HG02870 (cell line): Measurements from ENCODE around the gene KPNA1.
A peak's percentile ranks its signal among the peaks of the same experiment; 100 is the strongest.
"Not testable (repeated sequence)": the region's sequence is repeated elsewhere in the genome, so short reads cannot be mapped to it uniquely, and the experiment has no call there.

Source experiments
- ATAC-seq: cut with Tn5 transposase; IDR thresholded peaks from one replicate; pipeline ENCODE4 v1.9.1; 2021; ENCODE audit warnings: mild to moderate bottlenecking, moderate library complexity; ENCODE audit not compliant: unreplicated experiment

KPNA1 gene

DNA sequence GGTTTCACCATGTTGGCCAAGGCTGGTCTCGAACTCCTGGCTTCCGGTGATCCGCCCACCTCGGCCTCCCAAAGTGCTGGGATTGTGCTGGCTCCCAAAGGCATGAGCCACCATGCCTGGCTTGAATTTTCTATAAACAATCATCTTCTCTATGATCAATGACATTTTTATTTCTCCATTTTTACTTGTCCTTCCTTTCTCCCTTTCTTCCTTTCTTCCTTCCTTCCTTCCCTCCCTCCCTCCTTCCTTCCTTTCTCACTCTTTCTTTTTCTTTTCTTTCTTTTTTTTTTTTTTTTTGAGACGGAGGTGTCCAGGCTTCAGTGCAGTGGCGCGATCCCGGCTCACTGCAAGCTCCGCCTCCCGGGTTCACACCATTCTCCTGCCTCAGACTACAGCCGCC is 8.6 kb upstream of the KPNA1 start:
- no peak for ATAC-seq

DNA sequence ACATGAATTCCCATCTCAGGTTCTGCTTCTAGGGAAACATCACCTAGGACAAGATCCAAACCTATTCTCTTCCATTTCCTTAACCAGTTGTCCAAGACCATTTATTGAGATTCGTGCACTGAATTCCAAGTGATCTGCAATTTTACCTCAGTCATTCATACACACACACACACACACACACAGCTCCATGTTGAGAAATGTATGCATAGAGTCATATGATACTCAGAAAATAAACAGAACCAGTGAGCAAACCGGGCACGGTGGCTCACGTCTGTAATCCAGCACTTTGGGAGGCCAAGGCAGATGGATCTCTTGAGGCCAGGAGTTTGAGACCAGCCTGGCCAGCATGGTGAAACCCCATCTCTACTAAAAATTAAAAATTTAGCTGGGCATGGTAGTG is 6.1 kb upstream of the KPNA1 start:
- no peak for ATAC-seq

DNA sequence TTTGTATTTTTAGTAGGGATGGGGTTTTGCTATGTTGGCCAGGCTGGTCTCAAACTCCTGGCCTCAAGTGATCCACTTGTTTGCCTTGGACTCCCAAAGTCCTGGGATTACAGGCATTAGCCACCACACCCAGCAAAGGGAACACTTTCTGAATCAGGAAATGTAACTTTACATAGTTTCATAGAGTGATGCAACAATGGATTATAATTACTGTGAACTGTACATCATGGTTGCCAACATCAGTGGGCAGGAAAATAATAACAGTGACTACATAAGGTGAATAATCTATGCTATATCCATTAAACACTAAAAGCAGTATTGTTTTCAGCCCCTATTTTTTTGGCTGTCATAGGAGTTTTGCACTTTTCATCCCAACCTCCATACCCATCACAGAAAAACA is 5.0 kb upstream of the KPNA1 start:
- no peak for ATAC-seq

DNA sequence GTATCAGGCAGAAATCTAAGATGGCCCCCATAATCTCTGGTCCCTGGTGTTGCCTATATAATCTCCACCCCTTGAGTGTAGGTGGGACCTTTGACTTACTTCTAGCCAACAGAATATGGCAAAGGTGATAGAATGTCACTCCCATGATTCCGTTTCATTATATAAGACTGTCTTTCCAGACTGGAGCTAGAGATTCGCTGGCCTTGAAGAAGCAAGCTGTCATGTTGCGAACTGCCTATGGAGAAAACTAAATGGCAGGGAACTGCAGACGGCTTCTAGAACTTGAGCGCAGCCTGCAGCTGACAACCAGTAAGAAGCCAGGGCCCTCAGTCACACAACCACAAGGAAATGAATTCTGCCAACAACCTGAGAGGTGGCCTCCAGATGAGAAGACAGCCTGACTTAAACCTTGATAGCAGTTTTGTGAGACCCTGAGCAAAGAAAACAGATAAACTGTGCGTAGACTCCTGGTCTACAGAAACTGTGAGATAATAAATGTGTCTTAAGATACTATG is 2.2 kb upstream of the KPNA1 start:
- ATAC-seq, result no peak

DNA sequence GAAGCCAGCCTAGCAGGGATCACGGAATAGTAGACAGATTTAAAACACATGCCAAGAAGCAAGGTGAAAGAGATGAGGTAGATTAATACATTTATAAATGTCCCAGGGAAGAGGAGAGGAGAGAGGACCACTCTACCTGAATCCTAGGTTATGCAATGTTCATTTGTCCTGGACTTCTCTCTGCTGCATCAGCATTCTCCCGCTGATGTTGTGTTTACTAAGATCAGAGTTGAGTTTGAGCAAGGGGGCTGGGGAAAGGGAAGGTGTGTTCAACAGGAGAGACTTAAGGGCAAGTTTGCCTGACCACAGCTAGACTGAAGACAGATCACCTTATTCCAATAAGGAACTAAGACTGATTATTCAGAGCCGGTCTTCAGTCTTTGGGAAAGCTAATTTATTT is 1.1 kb upstream of the KPNA1 start:
- no peak for ATAC-seq

DNA sequence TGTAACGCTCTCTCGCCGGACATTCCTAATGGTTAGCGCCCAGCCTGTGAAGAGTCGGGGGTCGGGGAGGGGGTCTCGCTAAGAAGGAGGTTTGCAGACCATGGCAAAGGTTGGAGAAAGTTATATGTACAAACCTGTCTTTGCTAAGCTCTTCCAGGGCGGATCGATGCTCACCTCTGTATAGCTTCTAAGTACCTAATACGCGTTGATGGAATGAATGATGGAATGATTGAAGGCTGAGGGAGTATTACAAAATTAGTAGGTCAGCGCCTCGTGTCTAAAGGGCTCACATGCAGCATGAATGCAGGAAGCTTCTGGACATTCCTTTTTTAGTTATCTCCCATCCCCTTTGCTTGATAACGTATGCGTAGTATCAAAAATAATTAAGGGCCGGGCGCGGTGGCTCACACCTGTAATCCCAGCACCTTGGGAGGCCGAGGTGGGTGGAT is 305 bp upstream of the KPNA1 start:
- no peak for ATAC-seq

DNA sequence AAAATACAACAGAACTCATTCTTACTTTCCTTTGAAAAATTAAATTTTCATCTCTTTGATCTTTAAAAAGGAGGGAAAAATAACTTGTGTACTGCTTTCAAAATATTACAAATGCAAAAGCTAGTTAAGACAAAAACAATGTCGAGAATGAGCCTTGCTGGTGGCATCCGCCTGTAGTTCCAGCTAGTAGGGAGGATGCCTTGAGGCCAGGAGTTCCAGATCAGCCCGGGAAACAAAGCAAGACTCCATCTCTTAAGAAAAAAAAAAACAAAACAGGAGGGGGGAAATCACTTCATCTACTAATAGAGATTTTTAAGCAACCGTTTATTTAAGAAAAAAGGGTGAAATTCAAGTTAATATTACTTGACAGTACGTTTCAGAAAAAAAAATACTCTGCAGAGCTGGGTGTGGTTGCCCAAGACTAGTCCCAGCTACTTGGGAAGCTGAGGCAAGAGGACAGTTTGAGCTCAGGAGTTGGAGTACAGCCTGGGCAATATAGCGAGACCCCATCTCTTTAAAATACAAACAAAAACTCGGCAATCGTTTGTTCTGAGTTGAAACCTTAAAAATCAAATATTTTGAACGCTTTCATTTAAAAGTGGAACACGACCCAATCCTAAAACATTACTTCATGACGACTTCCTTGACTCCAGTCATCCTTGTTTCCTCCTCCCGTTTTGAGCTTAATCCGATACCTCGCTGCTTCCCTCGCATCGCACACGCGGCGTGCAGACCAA is 1.2 kb downstream of the KPNA1 start:
- no peak for ATAC-seq

DNA sequence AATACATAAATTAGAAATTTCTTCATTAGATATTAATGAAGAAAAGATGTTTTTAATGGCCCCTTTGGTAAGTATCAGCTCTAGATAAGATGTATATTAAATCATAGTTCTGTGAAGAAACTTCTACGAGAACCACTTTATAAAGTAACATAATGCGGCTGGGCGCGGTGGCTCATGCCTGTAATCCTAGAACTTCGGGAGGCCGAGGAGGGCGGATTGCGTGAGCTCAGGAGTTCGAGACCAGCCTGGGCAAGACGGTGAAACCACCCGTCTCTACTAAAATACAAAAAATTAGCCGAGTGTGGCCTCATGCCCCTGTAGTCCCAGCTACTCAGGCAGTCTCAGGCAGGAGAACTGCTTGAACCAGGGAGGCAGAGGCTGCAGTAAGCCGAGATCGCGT is 2.5 kb downstream of the KPNA1 start:
- no peak for ATAC-seq

DNA sequence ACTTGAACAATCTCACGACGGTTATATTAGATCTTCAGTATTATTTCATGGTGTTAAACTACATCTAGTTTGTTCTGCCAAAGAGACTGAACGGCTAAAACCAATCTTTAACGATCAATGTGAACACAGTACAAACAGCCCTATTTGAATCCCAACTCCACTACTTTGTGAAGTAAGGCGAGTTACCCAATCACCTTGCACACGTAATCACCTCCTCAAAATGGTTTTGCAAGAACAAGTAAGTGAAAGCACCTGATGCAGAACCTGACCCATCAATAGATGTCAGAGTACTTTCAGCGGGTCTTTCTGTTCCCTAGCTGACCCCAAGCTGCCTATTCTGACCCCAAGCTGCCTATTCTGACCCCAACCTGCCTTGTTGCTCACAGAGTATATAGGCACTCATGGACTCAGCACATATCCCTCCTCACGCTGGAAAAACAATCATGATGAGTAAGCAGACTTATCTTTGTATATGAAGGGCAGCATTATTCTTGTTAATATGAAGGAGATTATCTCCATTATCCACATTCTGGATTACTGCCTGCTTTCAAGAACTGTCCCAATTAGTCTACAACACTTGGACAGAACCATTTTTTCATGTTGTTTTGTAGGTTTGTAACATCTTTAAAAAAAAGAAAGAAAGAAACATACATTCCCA is 3.7 kb downstream of the KPNA1 start:
- no peak for ATAC-seq

DNA sequence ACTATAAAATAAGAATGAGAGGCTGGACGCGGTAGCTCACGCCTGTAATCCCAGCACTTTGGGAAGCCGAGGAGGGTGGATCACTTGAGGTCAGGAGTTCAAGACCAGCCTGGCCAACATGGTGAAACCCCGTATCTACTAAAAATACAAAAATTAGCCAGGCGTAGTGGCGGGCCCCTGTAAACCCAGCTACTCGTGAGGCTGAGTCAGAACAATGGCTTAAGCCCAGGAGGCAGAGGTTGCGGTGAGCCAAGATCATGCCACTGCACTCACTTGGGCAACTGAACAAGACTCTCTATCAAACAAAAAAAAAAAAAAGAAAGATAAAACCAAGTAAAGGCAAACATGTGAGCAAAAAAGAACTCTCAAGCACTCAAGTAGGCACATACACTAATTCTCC is 5.8 kb downstream of the KPNA1 start:
- ATAC-seq, result not testable (repeated sequence)

DNA sequence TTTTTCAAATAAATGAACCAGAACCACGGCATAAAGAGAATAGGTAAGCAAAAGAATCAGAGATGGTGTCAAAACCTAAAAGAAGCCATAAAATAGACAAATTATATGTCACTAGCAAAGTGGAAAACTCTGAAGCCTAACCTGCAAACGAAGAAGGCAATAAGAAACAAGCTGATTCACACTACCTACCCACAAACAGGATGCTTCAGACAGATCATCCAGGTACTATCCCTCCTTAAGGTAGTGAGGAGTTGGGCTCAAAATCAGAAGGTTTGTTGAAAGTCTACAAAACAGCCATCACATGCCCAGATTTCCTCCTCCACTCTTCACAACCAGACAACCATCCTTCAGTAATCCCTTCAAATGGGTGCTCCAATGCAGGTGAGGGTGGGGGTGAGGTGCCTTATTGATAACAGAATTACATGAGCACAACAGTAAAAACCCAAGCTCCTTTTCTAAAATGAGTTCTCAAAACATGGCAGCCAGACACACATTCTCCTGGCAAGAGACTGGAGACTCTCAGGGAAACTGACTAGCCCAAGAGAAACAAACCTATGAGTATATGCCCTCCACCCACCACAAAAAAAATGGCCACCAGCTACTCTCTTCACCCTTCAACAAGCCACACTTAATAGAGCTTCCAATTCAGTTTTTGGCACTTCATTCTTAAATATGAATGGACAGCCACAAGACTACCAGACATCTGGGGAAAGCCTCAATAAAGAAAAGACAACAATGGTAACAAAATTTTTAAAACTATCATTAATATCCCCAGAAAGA is 6.4 kb downstream of the KPNA1 start:
- ATAC-seq, result no peak

DNA sequence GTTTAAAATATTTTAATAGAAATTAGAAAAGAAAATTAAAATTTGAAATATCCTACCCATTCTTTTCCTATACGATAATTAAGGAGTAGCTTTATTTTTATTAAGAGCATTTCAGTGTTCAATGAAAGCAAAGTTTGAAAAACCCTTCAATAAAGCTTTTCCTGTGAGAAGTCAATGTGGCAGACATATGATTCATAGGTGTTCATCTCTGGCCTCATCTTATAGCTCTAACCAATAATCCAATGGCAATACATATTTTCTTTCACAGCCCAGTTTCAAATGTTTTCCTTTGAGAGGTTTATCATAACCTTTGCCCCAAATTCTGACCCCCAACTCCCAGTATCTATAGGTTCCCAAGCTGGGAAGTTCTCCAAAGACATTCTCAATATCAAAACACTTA is 8.3 kb downstream of the KPNA1 start:
- no peak for ATAC-seq

DNA sequence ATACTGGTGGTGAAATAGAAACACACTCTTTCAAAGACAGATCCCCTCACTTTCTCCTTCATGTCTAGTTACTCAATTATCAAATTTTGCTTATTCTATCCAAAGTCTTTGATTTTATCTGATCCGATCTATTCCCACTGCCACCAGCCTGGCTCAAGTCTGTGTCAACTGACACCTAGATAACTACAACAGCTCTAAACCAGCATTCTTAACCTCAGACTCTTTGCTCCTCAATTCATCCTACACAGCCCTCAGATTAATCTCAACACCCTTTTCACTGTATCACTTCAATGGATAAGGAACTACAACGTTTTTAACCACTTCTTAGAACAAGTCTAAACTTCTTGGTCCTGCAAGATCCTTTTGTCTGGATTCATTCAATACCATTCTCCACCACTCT is 9.1 kb downstream of the KPNA1 start:
- ATAC-seq, result no peak

DNA sequence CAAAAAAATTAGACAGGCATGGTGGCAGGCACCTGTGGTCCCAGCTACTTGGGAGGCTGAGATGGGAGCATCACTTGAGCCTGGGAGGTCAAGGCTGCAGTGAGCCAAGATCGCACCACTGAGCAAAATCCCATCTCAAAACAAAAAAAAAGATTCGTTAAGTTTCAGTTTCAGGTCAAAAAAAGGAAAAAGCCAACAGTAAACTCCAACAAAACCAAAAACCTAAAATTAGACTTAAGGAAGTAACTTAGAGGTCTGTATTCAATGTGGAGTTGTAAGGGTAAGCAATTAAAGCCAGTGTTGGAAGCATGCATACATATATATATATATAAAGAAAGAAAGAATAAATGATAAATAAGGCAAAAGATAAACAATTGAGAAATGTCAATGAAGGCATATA is 11.8 kb downstream of the KPNA1 start:
- no peak for ATAC-seq

DNA sequence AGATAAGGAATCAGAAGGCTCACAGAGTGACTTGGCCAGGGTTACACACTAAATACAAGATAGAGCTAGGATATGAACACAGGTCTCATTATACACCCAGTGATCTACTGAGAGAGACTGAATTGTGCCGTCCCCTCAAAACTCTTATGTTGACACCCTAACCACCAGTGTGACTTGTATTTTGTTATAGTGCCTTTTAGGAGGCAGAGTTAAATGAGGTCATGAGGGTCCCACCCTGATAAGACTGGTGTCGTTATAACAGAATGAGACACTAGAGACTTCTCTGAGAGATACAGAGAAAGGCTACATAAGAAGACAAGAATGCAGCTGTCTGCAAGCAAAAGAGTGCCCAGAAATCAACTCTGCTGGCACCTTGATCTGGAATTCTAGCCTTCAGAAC is 12.6 kb downstream of the KPNA1 start:
- ATAC-seq, result no peak

DNA sequence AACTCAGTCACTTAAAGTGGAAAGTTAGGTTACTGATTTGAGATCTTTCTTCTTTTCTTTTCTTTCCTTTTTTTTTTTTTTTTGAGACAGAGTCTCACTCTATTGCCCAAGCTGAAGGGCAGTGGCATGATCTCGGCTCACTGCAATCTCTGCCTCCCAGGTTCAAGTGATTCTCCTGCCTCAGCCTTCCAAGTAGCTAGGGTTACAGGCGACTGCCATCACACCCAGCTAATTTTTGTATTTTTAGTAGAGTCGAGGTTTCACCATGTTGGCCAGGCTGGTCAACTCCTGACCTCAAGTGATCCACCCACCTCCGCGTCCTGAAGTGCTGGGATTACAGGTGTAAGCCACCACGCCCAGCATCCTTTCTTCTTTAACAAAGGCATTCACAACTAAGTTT is 13.8 kb downstream of the KPNA1 start:
- not testable (repeated sequence) for ATAC-seq

DNA sequence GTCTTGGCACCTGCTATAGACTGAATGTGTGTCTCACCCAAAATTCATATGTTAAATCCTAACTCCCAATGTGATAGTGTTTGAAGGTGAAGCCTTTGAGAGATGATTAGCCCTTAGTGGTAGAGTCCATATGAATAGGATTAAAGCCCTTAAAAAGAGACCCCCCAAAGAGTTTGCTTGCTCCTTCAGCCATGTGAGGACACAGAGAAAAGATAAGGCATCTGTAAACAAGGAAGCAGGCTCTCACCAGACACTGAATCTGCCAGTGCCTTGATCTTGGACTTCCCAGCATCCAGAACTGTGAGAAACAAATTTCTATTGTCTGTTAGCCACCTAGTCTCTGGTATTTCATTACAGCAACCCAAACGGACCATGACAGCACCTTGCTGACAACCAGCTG is 16.6 kb downstream of the KPNA1 start:
- no peak for ATAC-seq

DNA sequence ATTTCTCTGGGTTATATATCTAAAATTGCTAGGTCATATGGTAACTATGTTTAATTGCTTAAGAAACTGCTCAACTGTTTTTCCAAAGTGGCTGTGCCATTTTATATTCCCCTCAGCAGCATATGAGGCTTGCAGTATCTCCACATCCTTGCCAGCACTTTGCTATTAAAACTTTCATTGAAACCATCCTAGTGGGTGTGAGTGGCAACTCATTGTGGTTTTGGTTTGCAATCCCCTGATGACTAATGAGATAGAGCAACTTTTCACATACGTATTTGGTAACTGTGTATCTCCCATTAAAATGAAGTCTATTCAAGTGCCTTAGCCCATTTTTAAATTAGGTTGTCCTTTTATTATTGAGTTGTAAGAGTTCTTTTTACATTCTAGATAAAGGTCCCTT is 17.3 kb downstream of the KPNA1 start:
- ATAC-seq, result peak; percentile 80

DNA sequence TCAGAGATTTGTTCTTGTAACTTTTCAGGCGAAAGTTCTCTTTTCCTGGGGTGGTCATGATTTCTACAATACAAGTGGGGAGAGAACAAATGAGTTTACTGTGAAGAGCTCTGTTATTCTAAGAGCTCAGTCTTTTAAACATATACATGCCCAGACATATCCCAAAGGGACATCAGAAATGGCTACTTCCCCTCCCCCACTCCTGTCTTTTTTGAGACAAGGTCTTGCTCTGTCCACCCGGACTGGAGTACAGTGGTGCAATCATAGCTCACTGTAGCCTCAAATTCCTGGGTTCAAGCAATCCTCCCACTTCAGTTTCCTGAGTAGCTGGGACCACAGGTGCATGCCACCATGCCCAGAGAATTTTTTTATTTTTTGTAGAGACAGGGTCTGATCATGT is 18.2 kb downstream of the KPNA1 start:
- no peak for ATAC-seq

DNA sequence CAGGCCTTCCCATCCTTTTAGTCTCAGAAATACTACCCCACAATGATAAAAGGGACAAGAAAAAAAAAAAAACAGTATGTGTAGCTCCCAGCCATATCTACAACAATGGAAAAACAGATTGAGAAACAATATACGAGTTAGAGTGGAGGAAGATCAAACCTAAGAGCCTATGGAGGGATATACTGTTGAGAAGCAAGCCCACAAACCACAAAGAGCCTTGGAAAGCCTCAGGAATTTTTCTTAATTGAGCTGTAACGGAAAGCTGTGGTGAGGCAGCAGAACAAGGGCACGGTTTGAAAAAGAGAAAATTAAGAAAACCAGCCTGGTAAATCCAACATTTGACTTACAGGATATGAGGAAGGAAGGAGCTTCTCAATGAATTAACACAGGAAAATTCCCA is 21.4 kb downstream of the KPNA1 start:
- ATAC-seq, result no peak

DNA sequence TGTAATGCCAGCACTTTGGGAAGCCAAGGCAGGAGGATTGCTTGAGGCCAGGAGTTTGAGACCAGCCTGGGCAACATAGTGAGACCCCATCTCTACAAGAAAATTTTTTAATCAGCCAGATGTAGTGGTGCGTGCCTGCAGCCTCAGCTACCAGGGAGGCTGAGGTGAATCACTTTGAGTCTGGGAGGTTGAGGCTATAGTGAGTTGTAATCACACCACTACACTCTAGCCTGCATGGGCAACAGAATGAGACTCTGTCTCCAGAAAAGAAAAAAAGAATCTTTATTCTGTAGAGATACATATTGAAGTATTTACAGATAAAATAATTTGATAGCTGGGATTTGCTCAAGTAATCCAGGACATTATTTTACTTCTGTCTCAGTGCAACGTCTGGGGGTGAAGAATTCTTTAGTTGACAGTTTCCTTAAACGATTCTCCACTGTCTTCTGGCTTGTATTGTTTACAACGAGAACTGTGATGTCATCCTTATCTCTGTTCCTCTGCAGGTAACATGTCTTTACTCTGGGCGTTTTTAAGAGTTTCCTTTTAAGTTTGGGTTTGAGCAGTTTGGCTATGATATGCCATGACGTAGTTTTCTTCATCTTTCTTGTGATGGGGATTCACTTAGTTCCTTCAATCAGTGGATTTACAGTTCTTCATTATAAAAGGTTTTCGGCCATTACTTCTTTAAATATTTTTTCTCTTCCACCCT is 26.3 kb downstream of the KPNA1 start:
- no peak for ATAC-seq
